H9 (cell line): ENCODE data around the gene PCF11. TPM values are rescaled to one million over a fixed set of nuclear protein-coding genes. Genes with fewer than 3 reads are reported as not detected.

Source experiments
- DNase-seq: peaks from one replicate; pipeline ENCODE4 v3.0.0-alpha.2; 2017
- H2AFZ ChIP-seq: one replicate; pipeline ENCODE4 v1.6.1; 2013; ENCODE audit warnings: mild to moderate bottlenecking, low read length, control low read depth, moderate library complexity
- H2AK5ac ChIP-seq: 2 replicates; pipeline ENCODE4 v1.6.1; 2013; ENCODE audit warnings: low read length, control low read depth, mixed read lengths; ENCODE audit not compliant: insufficient read length
- H2BK120ac ChIP-seq: one replicate; pipeline ENCODE4 v1.6.1; 2013; ENCODE audit warnings: low read depth, mild to moderate bottlenecking, low read length, control low read depth, inconsistent platforms; ENCODE audit not compliant: poor library complexity, severe bottlenecking
- H2BK12ac ChIP-seq: 2 replicates; pipeline ENCODE4 v1.6.1; 2013; ENCODE audit warnings: low read length, control low read depth, mixed read lengths, low read depth; ENCODE audit not compliant: insufficient read length
- H2BK15ac ChIP-seq: 2 replicates; pipeline ENCODE4 v1.6.1; 2013; ENCODE audit warnings: low read depth, low read length, control low read depth
- H2BK20ac ChIP-seq: one replicate; pipeline ENCODE4 v1.6.1; 2013; ENCODE audit warnings: low read depth, mild to moderate bottlenecking, low read length, control low read depth, inconsistent platforms; ENCODE audit not compliant: poor library complexity, severe bottlenecking
- H2BK5ac ChIP-seq: 2 replicates; pipeline ENCODE4 v1.6.1; 2013; ENCODE audit warnings: low read length, control low read depth, mixed read lengths; ENCODE audit not compliant: insufficient read length
- H3K14ac ChIP-seq: 2 replicates; pipeline ENCODE4 v1.6.1; 2013; ENCODE audit warnings: low read length, control low read depth; ENCODE audit not compliant: insufficient read depth
- H3K18ac ChIP-seq: 2 replicates; pipeline ENCODE4 v1.6.1; 2013; ENCODE audit warnings: low read depth, mild to moderate bottlenecking, mixed read lengths, low read length, control low read depth; ENCODE audit not compliant: insufficient read length
- H3K23ac ChIP-seq: 2 replicates; pipeline ENCODE4 v1.6.1; 2013; ENCODE audit warnings: low read length, control low read depth, mixed read lengths, low read depth; ENCODE audit not compliant: insufficient read length
- H3K23me2 ChIP-seq: 2 replicates; pipeline ENCODE4 v1.6.1; 2013; ENCODE audit warnings: low read depth, mild to moderate bottlenecking, mixed read lengths, low read length, control low read depth; ENCODE audit not compliant: insufficient read length, poor library complexity, severe bottlenecking
- H3K27ac ChIP-seq: 2 replicates; pipeline ENCODE4 v1.5.1; 2013; ENCODE audit warnings: low read length, control low read depth, mixed read lengths, low read depth; ENCODE audit not compliant: insufficient read length
- H3K27me3 ChIP-seq: 2 replicates; pipeline ENCODE4 v1.6.1; 2013; ENCODE audit warnings: low read length, control low read depth, inconsistent platforms; ENCODE audit not compliant: insufficient read depth
- H3K4ac ChIP-seq: 2 replicates; pipeline ENCODE4 v1.6.1; 2013; ENCODE audit warnings: low read depth, mild to moderate bottlenecking, control low read depth, inconsistent platforms, low read length, moderate library complexity
- H3K4me1 ChIP-seq: 2 replicates; pipeline ENCODE4 v1.6.1; 2013; ENCODE audit warnings: low read length, control low read depth, inconsistent platforms; ENCODE audit not compliant: insufficient read depth
- H3K4me2 ChIP-seq: 2 replicates; pipeline ENCODE4 v1.6.1; 2013; ENCODE audit warnings: low read length, control low read depth, mixed read lengths; ENCODE audit not compliant: insufficient read length, insufficient read depth
- H3K56ac ChIP-seq: 2 replicates; pipeline ENCODE4 v1.6.1; 2013; ENCODE audit warnings: low read depth, mild to moderate bottlenecking, mixed read lengths, low read length, control low read depth; ENCODE audit not compliant: insufficient read length
- H3K79me1 ChIP-seq: 2 replicates; pipeline ENCODE4 v1.6.1; 2013; ENCODE audit warnings: low read depth, mild to moderate bottlenecking, moderate library complexity, low read length, control low read depth, inconsistent platforms; ENCODE audit not compliant: insufficient read depth, poor library complexity, severe bottlenecking
- H3K79me2 ChIP-seq: 2 replicates; pipeline ENCODE4 v1.6.1; 2013; ENCODE audit warnings: low read length, control low read depth, inconsistent platforms; ENCODE audit not compliant: insufficient read depth
- H3K9ac ChIP-seq: 2 replicates; pipeline ENCODE4 v1.6.1; 2013; ENCODE audit warnings: low read length, control low read depth, mixed read lengths; ENCODE audit not compliant: insufficient read length; ENCODE audit errors: extremely low read depth
- H3K9me3 ChIP-seq: one replicate; pipeline ENCODE4 v1.6.1; 2013; ENCODE audit warnings: low read depth, low read length, inconsistent platforms; ENCODE audit not compliant: control insufficient read depth
- H3T11ph ChIP-seq: one replicate; pipeline ENCODE4 v1.6.1; 2013; ENCODE audit warnings: mild to moderate bottlenecking, low read length, control low read depth, inconsistent platforms
- H4K20me1 ChIP-seq: one replicate; pipeline ENCODE4 v1.6.1; 2013; ENCODE audit not compliant: control insufficient read depth, insufficient read length, insufficient read depth
- H4K5ac ChIP-seq: 2 replicates; pipeline ENCODE4 v1.6.1; 2013; ENCODE audit warnings: low read depth, mild to moderate bottlenecking, mixed read lengths, low read length, control low read depth; ENCODE audit not compliant: insufficient read length
- H4K8ac ChIP-seq: replicated peaks from 2 replicates; pipeline ENCODE4 v1.6.1; 2013; ENCODE audit warnings: low read length, control low read depth, mixed read lengths, low read depth; ENCODE audit not compliant: insufficient read length
- H4K91ac ChIP-seq: 2 replicates; pipeline ENCODE4 v1.6.1; 2013; ENCODE audit warnings: low read depth, mild to moderate bottlenecking, moderate library complexity, mixed read lengths, low read length, control low read depth; ENCODE audit not compliant: insufficient read length
- H3K27ac Mint-ChIP-seq, 3 experiments: 2 replicates in 2 of 3; 3 replicates in 1 of 3; pipeline ENCODE4 v1.8.0; 2020 to 2021; ENCODE audit warnings: mixed read lengths in 3 of 3, mild to moderate bottlenecking in 1 of 3, moderate library complexity in 1 of 3
- H3K27me3 Mint-ChIP-seq: 2 replicates; pipeline ENCODE4 v1.8.0; 2021; ENCODE audit warnings: low read depth, mild to moderate bottlenecking, moderate library complexity, mixed read lengths
- H3K36me3 Mint-ChIP-seq, 3 experiments: 2 replicates in 2 of 3; 3 replicates in 1 of 3; pipeline ENCODE4 v1.8.0; 2020 to 2021; ENCODE audit warnings: low read depth in 3 of 3, mixed read lengths in 3 of 3; ENCODE audit not compliant: insufficient read depth in 1 of 3
- H3K4me1 Mint-ChIP-seq, 2 experiments: 2 replicates each; pipeline ENCODE4 v1.8.0; 2020; ENCODE audit warnings: mixed read lengths in 2 of 2
- H3K4me3 Mint-ChIP-seq, 2 experiments: 2 replicates in 1 of 2; 3 replicates in 1 of 2; pipeline ENCODE4 v1.8.0; 2020 to 2021; ENCODE audit warnings: mild to moderate bottlenecking in 2 of 2, mixed read lengths in 2 of 2, moderate library complexity in 1 of 2
- H3K9me3 Mint-ChIP-seq, 2 experiments: 2 replicates in 1 of 2; 3 replicates in 1 of 2; pipeline ENCODE4 v1.8.0; 2020; ENCODE audit warnings: mild to moderate bottlenecking in 2 of 2, mixed read lengths in 2 of 2, moderate library complexity in 1 of 2
- CTCF ChIP-seq: fragments of 200-600 bp; sonication (generic); conservative IDR thresholded peaks from 3 replicates; pipeline ENCODE4 v1.8.0; 2021; ENCODE audit warnings: antibody characterized with exemption, mild to moderate bottlenecking
- WGBS: extraction: QIAGEN DNeasy Blood & Tissue Kit; methylation state at CpG from one replicate; pipeline ENCODE4 v1.1.7; 2013; ENCODE audit warnings: missing lambda C conversion rate, low lambda C conversion rate, mixed read lengths; ENCODE audit not compliant: insufficient read length; ENCODE audit errors: extremely low coverage; 5-methylcytosine and 5-hydroxymethylcytosine counted together
- total RNA-seq: library from RNA; stranded (reverse); gene quantifications from 2 replicates; pipeline ENCODE4 v1.2.1, GENCODE V29; 2021

PCF11 gene
- total RNA-seq, 1 experiment from 2014 or later = 50.9 TPM

- Histone ChIP-seq H3K27ac (no peak overlapping the region), H3K4me2 (no peak overlapping the region), H3K14ac (no peak overlapping the region), H3K18ac (no peak overlapping the region), H3K23ac (no peak overlapping the region), H3K4me1 (no peaks in the 10 kb centered on the region), H4K91ac (no peak overlapping the region), H4K5ac (no peak overlapping the region), H2BK12ac (no peak overlapping the region), H2AFZ (no peak overlapping the region), H3K23me2 (no peaks in the 10 kb centered on the region), H3K9me3 (no peaks in the 10 kb centered on the region), H4K8ac (no peak overlapping the region), H2BK120ac (no peak overlapping the region), H3K79me2 (no peaks in the 10 kb centered on the region), H3K4ac (no peak overlapping the region), H4K20me1 (no peaks in the 10 kb centered on the region), H3K79me1 (no peaks in the 10 kb centered on the region), H2AK5ac (no peak overlapping the region), H3T11ph (no peak overlapping the region), H2BK15ac (no peak overlapping the region), H3K27me3 (no peaks in the 10 kb centered on the region), H2BK5ac (no peak overlapping the region), H3K56ac (no peak overlapping the region), H2BK20ac (no peak overlapping the region), H3K9ac (no peak overlapping the region)
- no peak for DNase-seq
- no peak for TF ChIP-seq CTCF
- no peaks in the 10 kb centered on the region for H3K9me3 Mint-ChIP-seq
- peaks cover 5 to 6% of the 10 kb centered on the region in 2 experiments; a peak in 2 of 4 replicates for H3K4me1 Mint-ChIP-seq
- no peaks in the 10 kb centered on the region; the same call in 1 of the 2 replicates for H3K27me3 Mint-ChIP-seq
- H3K27ac Mint-ChIP-seq = 0 out of 7 replicates have a peak overlapping the region, but pooled peaks of 1 of the 3 experiments have one; percentile 30
- WGBS = no CpG with 5 or more reads among the region's 3 CpGs
- no peak overlapping the region for H3K4me3 Mint-ChIP-seq
- no peaks in the 10 kb centered on the region for H3K36me3 Mint-ChIP-seq
Observed at GRCh38 chr11:83116015-83116641, 40.8 kb upstream of the PCF11 start.
